Activated T-cell treated with anti-CD3 and anti-CD28 coated beads, Interleukin-2, amount 50 U/mL, for 4 hours (primary cell): ENCODE data around the gene ABCC1. TPM values are rescaled to one million over a fixed set of nuclear protein-coding genes. Genes with fewer than 3 reads are reported as not detected.
"Not testable (repeated sequence)": the region's sequence is repeated elsewhere in the genome, so short reads cannot be mapped to it uniquely, and the experiment has no call there.

Experiments
- ATAC-seq, 2 donors: fragments of 200-7000 bp; cut with Tn5 transposase; one replicate each; pipeline ENCODE4 v1.10.0; 2021
- DNase-seq: peaks from one replicate; pipeline ENCODE4 v3.0.0-alpha.2; 2020
- H3K27me3 Mint-ChIP-seq: one replicate; pipeline ENCODE4 v1.8.0; 2021; ENCODE audit warnings: low read depth, mixed read lengths
- H3K36me3 Mint-ChIP-seq: one replicate; pipeline ENCODE4 v1.8.0; 2022; ENCODE audit warnings: mixed read lengths; ENCODE audit not compliant: insufficient read depth
- H3K4me1 Mint-ChIP-seq: one replicate; pipeline ENCODE4 v1.8.0; 2021; ENCODE audit warnings: low read depth, mixed read lengths
- H3K4me3 Mint-ChIP-seq: one replicate; pipeline ENCODE4 v1.8.0; 2021; ENCODE audit warnings: mild to moderate bottlenecking, moderate library complexity, mixed read lengths
- H3K9me3 Mint-ChIP-seq: one replicate; pipeline ENCODE4 v1.8.0; 2021; ENCODE audit warnings: mixed read lengths
- total RNA-seq, 3 donors: library from RNA; stranded (reverse); gene quantifications; one replicate each; pipeline ENCODE4 v1.2.1, GENCODE V29; 2021

ABCC1 gene
- total RNA-seq, 3 donors from 2014 or later = 53.3 to 59.5 (median 54.3) TPM

- no peak for DNase-seq
- peaks cover 50% of the 10 kb centered on the region for H3K36me3 Mint-ChIP-seq
- no peaks in the 10 kb centered on the region for H3K9me3 Mint-ChIP-seq
- no peak for ATAC-seq
- H3K4me3 Mint-ChIP-seq = no peak overlapping the region
- no peaks in the 10 kb centered on the region for H3K4me1 Mint-ChIP-seq
- no peaks in the 10 kb centered on the region for H3K27me3 Mint-ChIP-seq
These were observed 137.4 kb downstream of the ABCC1 start for GRCh38 chr16:16086653-16087446.

- Mint-ChIP-seq H3K4me1 (no peaks in the 10 kb centered on the region), H3K27me3 (no peaks in the 10 kb centered on the region), H3K9me3 (no peaks in the 10 kb centered on the region), H3K4me3 (no peak overlapping the region), H3K36me3 (peaks cover 41% of the 10 kb centered on the region)
- DNase-seq = no peak
- no peak for ATAC-seq
These were observed 140.8 kb downstream of the ABCC1 start for GRCh38 chr16:16090238-16090637.

DNA sequence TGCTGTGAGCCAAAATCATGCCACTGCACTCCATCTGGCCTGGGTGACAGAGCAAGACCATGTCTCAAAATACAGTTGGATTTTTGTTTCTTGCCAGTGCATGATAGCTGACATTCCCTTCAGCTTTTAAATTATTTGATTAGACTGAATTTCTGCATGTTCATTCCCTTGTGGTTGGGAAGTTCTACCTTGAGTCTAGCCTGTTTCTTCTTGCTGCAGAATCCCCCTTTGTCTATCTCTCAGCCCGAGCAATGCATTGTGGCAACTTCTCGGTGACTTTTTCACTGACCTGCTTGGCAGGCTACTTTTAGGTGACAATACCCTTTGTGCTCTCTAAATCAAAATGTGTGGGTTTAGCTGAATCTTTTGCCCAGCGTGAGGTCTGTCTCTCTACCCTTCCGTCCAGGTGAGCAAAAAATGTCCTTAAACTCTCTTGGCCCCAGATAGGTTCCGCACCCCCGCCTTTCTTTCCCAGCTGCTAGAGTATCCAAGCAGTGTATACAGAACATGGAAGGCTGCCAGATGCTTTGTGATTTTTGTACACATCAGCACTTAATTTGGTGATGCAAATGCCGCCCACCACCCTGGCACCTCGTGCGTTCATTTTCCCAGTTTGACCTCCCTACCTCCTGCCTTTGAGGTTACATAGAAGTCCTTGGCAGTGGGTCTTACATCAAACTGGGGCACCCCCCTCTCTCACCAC lies 143.7 kb downstream of the ABCC1 start:
- DNase-seq = no peak
- Mint-ChIP-seq H3K36me3 (peaks cover 45% of the 10 kb centered on the region), H3K27me3 (no peaks in the 10 kb centered on the region), H3K9me3 (no peaks in the 10 kb centered on the region), H3K4me3 (no peak overlapping the region), H3K4me1 (no peaks in the 10 kb centered on the region)
- ATAC-seq = no peak

GRCh38 chr16:16093628-16094332 lies 144.4 kb downstream of the ABCC1 start:
- no peak for DNase-seq
- H3K4me1 Mint-ChIP-seq = no peaks in the 10 kb centered on the region
- ATAC-seq = no peak
- H3K4me3 Mint-ChIP-seq = no peak overlapping the region
- H3K36me3 Mint-ChIP-seq = peaks cover 50% of the 10 kb centered on the region
- H3K27me3 Mint-ChIP-seq = no peaks in the 10 kb centered on the region
- H3K9me3 Mint-ChIP-seq = no peaks in the 10 kb centered on the region

DNA sequence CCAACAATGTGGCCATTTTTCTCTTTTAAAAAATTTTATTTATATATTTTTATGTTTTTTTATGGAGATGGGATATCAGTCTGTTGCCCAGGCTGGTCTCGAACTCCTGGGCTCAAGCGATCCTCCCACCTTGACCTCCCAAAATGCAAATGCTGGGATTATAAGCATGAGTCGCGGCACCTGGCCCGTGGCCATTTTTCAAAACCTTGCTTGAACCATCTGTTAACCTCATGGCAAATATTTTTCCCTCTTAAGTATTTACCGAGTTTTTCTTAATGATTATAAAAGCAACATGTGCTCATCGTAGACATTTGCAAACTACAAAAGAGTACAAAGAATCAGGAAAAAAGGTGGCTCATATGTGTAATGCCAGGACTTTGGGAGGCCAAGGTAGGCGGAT lies 146.2 kb downstream of the ABCC1 start:
- Mint-ChIP-seq H3K36me3 (peaks cover 39% of the 10 kb centered on the region), H3K9me3 (no peaks in the 10 kb centered on the region)

DNA sequence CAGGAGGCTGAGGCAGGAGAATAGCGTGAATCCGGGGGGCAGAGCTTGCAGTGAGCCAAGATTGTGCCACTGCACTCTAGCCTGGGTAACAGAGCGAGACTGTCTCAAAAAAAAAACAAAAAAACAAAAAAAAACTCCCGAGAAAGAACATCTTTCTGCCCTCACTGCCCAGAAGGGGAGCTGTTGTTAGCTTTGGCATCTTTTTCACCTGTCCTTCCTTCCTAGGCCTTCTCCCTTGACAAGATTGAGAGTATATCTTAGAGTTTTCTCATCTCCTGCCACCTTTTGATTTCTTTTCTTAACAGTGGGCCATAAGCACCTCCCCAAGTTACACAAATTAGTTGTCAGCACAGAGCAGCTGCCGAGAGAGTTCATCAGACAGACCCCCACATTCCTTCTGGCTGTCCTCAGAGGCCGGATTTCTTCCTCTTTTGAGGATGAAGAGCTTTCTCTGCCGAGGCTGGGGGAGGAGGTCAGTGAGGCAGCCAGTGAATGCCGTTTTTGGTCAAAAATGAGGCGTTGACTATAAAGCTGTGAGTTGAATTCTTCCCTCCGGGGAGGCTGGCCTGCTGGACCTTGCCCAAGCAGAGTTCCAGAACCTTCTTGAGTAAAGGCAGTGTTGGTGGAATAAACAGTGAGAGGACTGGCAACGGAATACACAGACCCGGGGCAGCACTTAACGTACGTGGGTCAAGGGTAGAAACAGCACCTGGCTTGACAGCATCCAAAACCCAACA lies 146.9 kb downstream of the ABCC1 start:
- Mint-ChIP-seq H3K4me1 (no peaks in the 10 kb centered on the region), H3K4me3 (no peak overlapping the region), H3K36me3 (peaks cover 33% of the 10 kb centered on the region), H3K9me3 (no peaks in the 10 kb centered on the region), H3K27me3 (no peaks in the 10 kb centered on the region)
- DNase-seq (no peak), ATAC-seq (no peak)

More for the DNA sequence above, 146.2 kb downstream of the ABCC1 start:
- ATAC-seq (no peak), DNase-seq (no peak)
- no peak overlapping the region for H3K4me3 Mint-ChIP-seq
- no peaks in the 10 kb centered on the region for H3K4me1 Mint-ChIP-seq
- no peaks in the 10 kb centered on the region for H3K27me3 Mint-ChIP-seq

DNA sequence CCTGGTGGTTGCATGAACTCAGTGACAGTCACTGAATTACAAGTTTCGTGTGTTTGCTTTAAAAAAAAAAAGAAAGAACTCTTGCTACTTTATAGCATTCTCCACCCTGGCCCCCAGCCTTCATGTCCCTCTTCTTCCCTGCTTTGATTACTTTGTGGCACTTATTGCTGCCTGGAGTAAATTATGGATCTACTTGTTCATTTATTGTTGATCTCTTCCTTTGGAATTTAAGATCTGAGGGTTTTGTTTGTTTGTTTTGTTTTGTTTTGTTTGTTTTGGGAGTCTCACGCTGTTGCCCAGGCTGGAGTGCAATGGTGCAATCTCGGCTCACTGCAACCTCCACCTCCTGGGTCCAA lies 147.4 kb downstream of the ABCC1 start:
- Mint-ChIP-seq H3K4me3 (no peak overlapping the region), H3K4me1 (no peaks in the 10 kb centered on the region), H3K27me3 (no peaks in the 10 kb centered on the region), H3K36me3 (peaks cover 36% of the 10 kb centered on the region), H3K9me3 (no peaks in the 10 kb centered on the region)
- DNase-seq = no peak
- no peak for ATAC-seq

- H3K9me3 Mint-ChIP-seq = no peaks in the 10 kb centered on the region
- H3K36me3 Mint-ChIP-seq = peaks cover 37% of the 10 kb centered on the region
- no peak for ATAC-seq
- H3K4me3 Mint-ChIP-seq = no peak overlapping the region
- H3K27me3 Mint-ChIP-seq = no peaks in the 10 kb centered on the region
- no peaks in the 10 kb centered on the region for H3K4me1 Mint-ChIP-seq
- no peak for DNase-seq
These were observed 149.9 kb downstream of the ABCC1 start for GRCh38 chr16:16099320-16099719.

DNA sequence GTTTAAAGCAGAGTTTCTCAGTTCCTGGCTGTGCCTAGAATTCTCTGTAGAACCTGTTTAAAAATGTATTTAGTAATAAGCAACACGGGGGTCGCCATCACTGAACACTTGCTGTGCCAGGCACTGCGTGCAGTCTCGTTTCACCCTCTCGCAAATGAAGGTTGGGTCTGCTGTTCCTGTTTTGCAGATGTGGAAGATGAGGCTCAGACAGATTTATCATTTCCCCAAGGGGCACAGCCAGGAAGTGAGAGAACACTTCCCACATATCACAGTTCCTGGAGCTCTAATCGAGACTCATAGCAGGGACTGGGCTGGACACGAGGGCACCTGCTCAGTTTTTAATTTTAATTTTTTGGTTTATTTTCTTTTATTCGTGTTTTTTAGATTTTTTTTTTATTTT lies 151.2 kb downstream of the ABCC1 start:
- DNase-seq (no peak), ATAC-seq (no peak)
- Mint-ChIP-seq H3K4me1 (no peaks in the 10 kb centered on the region), H3K36me3 (peaks cover 40% of the 10 kb centered on the region), H3K9me3 (no peaks in the 10 kb centered on the region), H3K27me3 (no peaks in the 10 kb centered on the region), H3K4me3 (no peak overlapping the region)

- DNase-seq (no peak), ATAC-seq (no peak)
- no peak overlapping the region for H3K4me3 Mint-ChIP-seq
- H3K36me3 Mint-ChIP-seq = peaks cover 36% of the 10 kb centered on the region
- no peaks in the 10 kb centered on the region for H3K4me1 Mint-ChIP-seq
- no peaks in the 10 kb centered on the region for H3K9me3 Mint-ChIP-seq
- no peaks in the 10 kb centered on the region for H3K27me3 Mint-ChIP-seq
These were observed 152.2 kb downstream of the ABCC1 start for GRCh38 chr16:16101585-16101984.

GRCh38 chr16:16102738-16103137 lies 153.3 kb downstream of the ABCC1 start:
- DNase-seq (no peak), ATAC-seq (no peak)
- Mint-ChIP-seq H3K27me3 (no peaks in the 10 kb centered on the region), H3K4me1 (no peaks in the 10 kb centered on the region), H3K4me3 (no peak overlapping the region), H3K9me3 (no peaks in the 10 kb centered on the region), H3K36me3 (peaks cover 39% of the 10 kb centered on the region)

- H3K9me3 Mint-ChIP-seq = not testable (repeated sequence)
These were observed 154.9 kb downstream of the ABCC1 start for GRCh38 chr16:16104132-16104803.

DNA sequence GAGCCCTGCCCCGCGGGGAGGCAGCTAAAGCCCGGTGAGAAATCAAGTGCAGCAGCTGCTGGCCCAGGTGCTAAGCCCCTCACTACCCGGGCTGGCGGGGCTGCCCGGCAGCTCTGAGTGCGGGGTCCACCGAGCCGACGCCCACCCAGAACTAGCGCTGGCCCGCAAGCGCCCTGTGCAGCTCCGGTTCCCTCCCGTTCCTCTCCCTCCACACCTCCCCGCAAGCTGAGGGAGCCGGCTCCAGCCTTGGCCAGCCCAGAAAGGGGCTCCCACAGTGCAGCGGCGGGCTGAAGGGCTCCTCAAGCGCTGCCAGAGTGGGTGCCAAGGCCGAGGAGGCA lies 155.4 kb downstream of the ABCC1 start:
- not testable (repeated sequence) for ATAC-seq, H3K4me3 Mint-ChIP-seq, DNase-seq, H3K4me1 Mint-ChIP-seq, H3K9me3 Mint-ChIP-seq, H3K27me3 Mint-ChIP-seq
- peaks cover 44% of the 10 kb centered on the region for H3K36me3 Mint-ChIP-seq

More at GRCh38 chr16:16104132-16104803, 154.9 kb downstream of the ABCC1 start:
- not testable (repeated sequence) for ATAC-seq, H3K4me3 Mint-ChIP-seq, H3K4me1 Mint-ChIP-seq, DNase-seq, H3K27me3 Mint-ChIP-seq
- H3K36me3 Mint-ChIP-seq = peaks cover 43% of the 10 kb centered on the region

- no peaks in the 10 kb centered on the region for H3K4me1 Mint-ChIP-seq
- H3K36me3 Mint-ChIP-seq = peaks cover 48% of the 10 kb centered on the region
- DNase-seq = no peak
- no peaks in the 10 kb centered on the region for H3K27me3 Mint-ChIP-seq
- H3K4me3 Mint-ChIP-seq = no peak overlapping the region
- ATAC-seq = no peak
- no peaks in the 10 kb centered on the region for H3K9me3 Mint-ChIP-seq
These were observed 156.2 kb downstream of the ABCC1 start for GRCh38 chr16:16105646-16106045.
